Astrocyte (in vitro differentiated cells and primary cell): ENCODE results near the gene F11R. TPM values are rescaled to one million over a fixed set of nuclear protein-coding genes. Genes with fewer than 3 reads are reported as not detected.

Source experiments
- DNase-seq: peaks from one replicate; pipeline ENCODE4 v3.0.0-alpha.2; 2010; ENCODE audit warnings: low read depth
- FAIRE-seq: peaks from 2 replicates; lab custom pipeline; 2011; peaks lifted over from hg19 to GRCh38; lab: Jason Lieb, UNC
- H2AFZ ChIP-seq: 2 replicates; pipeline ENCODE4 v1.6.0; 2012; ENCODE audit warnings: low read depth, low read length, inconsistent platforms
- H3K27ac ChIP-seq: 2 replicates; pipeline ENCODE4 v1.5.1; 2011; ENCODE audit warnings: low read depth, low read length, inconsistent platforms
- H3K27me3 ChIP-seq: 2 replicates; pipeline ENCODE4 v1.6.0; 2011; ENCODE audit warnings: low read length, inconsistent platforms; ENCODE audit not compliant: insufficient read depth
- H3K36me3 ChIP-seq: 2 replicates; pipeline ENCODE4 v1.5.1; 2011; ENCODE audit warnings: low read length, inconsistent platforms; ENCODE audit not compliant: insufficient read depth
- H3K4me1 ChIP-seq: 2 replicates; pipeline ENCODE4 v1.5.1; 2011; ENCODE audit warnings: low read length, inconsistent platforms; ENCODE audit not compliant: insufficient read depth
- H3K4me2 ChIP-seq: 2 replicates; pipeline ENCODE4 v1.6.0; 2012; ENCODE audit warnings: low read length, inconsistent platforms
- H3K4me3 ChIP-seq: 2 replicates; pipeline ENCODE4 v1.5.1; 2011; ENCODE audit warnings: low read depth, mild to moderate bottlenecking, low read length, inconsistent platforms; ENCODE audit not compliant: insufficient read depth
- H3K79me2 ChIP-seq: 2 replicates; pipeline ENCODE4 v1.6.0; 2012; ENCODE audit warnings: mild to moderate bottlenecking, low read length, inconsistent platforms; ENCODE audit not compliant: insufficient read depth
- H3K9ac ChIP-seq: 2 replicates; pipeline ENCODE4 v1.6.0; 2012; ENCODE audit warnings: mild to moderate bottlenecking, low read length, inconsistent platforms
- H3K9me3 ChIP-seq: 2 replicates; pipeline ENCODE4 v1.5.1; 2012; ENCODE audit warnings: low read depth, mild to moderate bottlenecking, low read length, inconsistent platforms; ENCODE audit not compliant: insufficient read depth
- H4K20me1 ChIP-seq: 2 replicates; pipeline ENCODE4 v1.6.0; 2012; ENCODE audit warnings: low read length, inconsistent platforms; ENCODE audit not compliant: insufficient read depth
- H3K27ac Mint-ChIP-seq: one replicate; pipeline ENCODE4 v1.8.0; 2021; ENCODE audit warnings: mild to moderate bottlenecking, mixed read lengths; ENCODE audit not compliant: unreplicated experiment
- H3K27me3 Mint-ChIP-seq: one replicate; pipeline ENCODE4 v1.8.0; 2021; ENCODE audit warnings: low read depth, mixed read lengths; ENCODE audit not compliant: unreplicated experiment
- H3K36me3 Mint-ChIP-seq: one replicate; pipeline ENCODE4 v1.8.0; 2021; ENCODE audit warnings: low read depth, mixed read lengths; ENCODE audit not compliant: unreplicated experiment
- H3K4me1 Mint-ChIP-seq: one replicate; pipeline ENCODE4 v1.8.0; 2021; ENCODE audit warnings: low read depth, mixed read lengths; ENCODE audit not compliant: unreplicated experiment
- H3K4me3 Mint-ChIP-seq: one replicate; pipeline ENCODE4 v1.8.0; 2021; ENCODE audit warnings: mild to moderate bottlenecking, moderate library complexity, mixed read lengths; ENCODE audit not compliant: unreplicated experiment
- H3K9me3 Mint-ChIP-seq: one replicate; pipeline ENCODE4 v1.8.0; 2021; ENCODE audit warnings: mild to moderate bottlenecking, mixed read lengths; ENCODE audit not compliant: unreplicated experiment
- CTCF ChIP-seq: IDR thresholded peaks from 2 replicates; pipeline ENCODE4 v1.5.1; 2011; ENCODE audit warnings: low read depth, mild to moderate bottlenecking, inconsistent platforms, low read length, moderate library complexity; ENCODE audit not compliant: insufficient read depth
- EZH2 ChIP-seq: IDR thresholded peaks from 2 replicates; pipeline ENCODE4 v1.6.1; 2012; ENCODE audit warnings: mild to moderate bottlenecking, low read length, inconsistent platforms; ENCODE audit not compliant: insufficient read depth
- total RNA-seq: library from RNA; stranded (reverse); gene quantifications from 2 replicates; pipeline ENCODE4 v1.2.1, GENCODE V29; 2021

F11R gene
- total RNA-seq, 1 donor from 2014 or later = 68.6 TPM

- no peak for FAIRE-seq
- Histone ChIP-seq H3K36me3 (no peaks in the 10 kb centered on the region), H2AFZ (no peak overlapping the region), H3K9ac (no peak overlapping the region), H4K20me1 (no peaks in the 10 kb centered on the region), H3K27ac (no peak overlapping the region), H3K79me2 (no peaks in the 10 kb centered on the region), H3K27me3 (no peaks in the 10 kb centered on the region), H3K4me2 (no peak overlapping the region), H3K9me3 (peaks cover 6% of the 10 kb centered on the region), H3K4me3 (no peak overlapping the region), H3K4me1 (peaks cover 6% of the 10 kb centered on the region)
- Mint-ChIP-seq H3K4me3 (no peak overlapping the region), H3K4me1 (peaks cover 4% of the 10 kb centered on the region), H3K27ac (no peak overlapping the region), H3K9me3 (peaks cover 27% of the 10 kb centered on the region), H3K36me3 (peaks cover 11% of the 10 kb centered on the region), H3K27me3 (no peaks in the 10 kb centered on the region)
- no peak for TF ChIP-seq CTCF
- no peak for TF ChIP-seq EZH2
- no peak for DNase-seq
Observed at GRCh38 chr1:161051219-161051618, 30.3 kb upstream of the F11R start.

GRCh38 chr1:161048949-161049722 lies 28.2 kb upstream of the F11R start:
- Histone ChIP-seq H3K79me2 (peaks cover 13% of the 10 kb centered on the region), H3K9me3 (peaks cover 6% of the 10 kb centered on the region), H4K20me1 (peaks cover 8% of the 10 kb centered on the region), H3K4me2 (no peak overlapping the region), H2AFZ (no peak overlapping the region), H3K9ac (no peak overlapping the region), H3K36me3 (no peaks in the 10 kb centered on the region), H3K4me3 (no peak overlapping the region), H3K27ac (no peak overlapping the region), H3K4me1 (peaks cover 14% of the 10 kb centered on the region), H3K27me3 (no peaks in the 10 kb centered on the region)
- peaks cover 11% of the 10 kb centered on the region for H3K36me3 Mint-ChIP-seq
- peaks cover 26% of the 10 kb centered on the region for H3K9me3 Mint-ChIP-seq
- H3K4me3 Mint-ChIP-seq = no peak overlapping the region
- DNase-seq = no peak
- FAIRE-seq = no peak
- peaks cover 9% of the 10 kb centered on the region for H3K4me1 Mint-ChIP-seq
- no peak overlapping the region for H3K27ac Mint-ChIP-seq
- H3K27me3 Mint-ChIP-seq = no peaks in the 10 kb centered on the region
- TF ChIP-seq EZH2 (no peak), CTCF (no peak)
